DND-41 (cell line): ENCODE data around the gene ITIH6.
"Not testable (repeated sequence)": the region's sequence is repeated elsewhere in the genome, so short reads cannot be mapped to it uniquely, and the experiment has no call there.

Experiments used
- ATAC-seq: fragments of 200-7000 bp; cut with Tn5 transposase; 3 replicates; pipeline ENCODE4 v1.9.1; 2021; ENCODE audit warnings: low read depth; ENCODE audit not compliant: insufficient read depth
- DNase-seq: peaks from one replicate; pipeline ENCODE4 v3.0.0-alpha.2; 2020
- H2AFZ ChIP-seq: 2 replicates; pipeline ENCODE4 v1.6.0; 2012; ENCODE audit warnings: low read depth, low read length
- H3K27ac ChIP-seq: 2 replicates; pipeline ENCODE4 v1.5.1; 2012; ENCODE audit warnings: low read length, inconsistent platforms
- H3K27me3 ChIP-seq: fragments of 200-600 bp; sonication (generic); 2 replicates; pipeline ENCODE4 v1.6.0; 2012; ENCODE audit warnings: low read length, mild to moderate bottlenecking, inconsistent platforms; ENCODE audit not compliant: insufficient read depth, poor library complexity
- H3K36me3 ChIP-seq: 2 replicates; pipeline ENCODE4 v1.5.1; 2012; ENCODE audit warnings: low read length, inconsistent platforms; ENCODE audit not compliant: insufficient read depth
- H3K4me1 ChIP-seq: 2 replicates; pipeline ENCODE4 v1.5.1; 2012; ENCODE audit warnings: mild to moderate bottlenecking, low read length; ENCODE audit not compliant: insufficient read depth
- H3K4me2 ChIP-seq: 2 replicates; pipeline ENCODE4 v1.6.0; 2012; ENCODE audit warnings: mild to moderate bottlenecking, moderate library complexity, low read length, inconsistent platforms; ENCODE audit not compliant: insufficient read depth
- H3K4me3 ChIP-seq, 2 experiments: fragments of 200-600 bp in 1 of 2; shearing (Covaris generic) in 1 of 2; 2 replicates each; pipeline ENCODE4 v1.5.1; 2012 to 2016; ENCODE audit warnings: inconsistent platforms in 2 of 2, low read length in 2 of 2, mild to moderate bottlenecking in 2 of 2, low read depth in 1 of 2, moderate library complexity in 1 of 2
- H3K79me2 ChIP-seq: 2 replicates; pipeline ENCODE4 v1.6.0; 2012; ENCODE audit warnings: low read length, inconsistent platforms; ENCODE audit not compliant: insufficient read depth
- H3K9ac ChIP-seq: 2 replicates; pipeline ENCODE4 v1.6.0; 2012; ENCODE audit warnings: low read depth, mild to moderate bottlenecking, inconsistent platforms, low read length, moderate library complexity
- H3K9me3 ChIP-seq: 2 replicates; pipeline ENCODE4 v1.5.1; 2012; ENCODE audit warnings: low read length, moderate library complexity, mild to moderate bottlenecking, inconsistent platforms; ENCODE audit not compliant: insufficient read depth, severe bottlenecking
- H4K20me1 ChIP-seq: 2 replicates; pipeline ENCODE4 v1.6.0; 2012; ENCODE audit warnings: low read length; ENCODE audit not compliant: insufficient read depth
- CTCF ChIP-seq: IDR thresholded peaks from 2 replicates; pipeline ENCODE4 v1.5.1; 2012; ENCODE audit warnings: borderline replicate concordance, low read length, moderate library complexity, mild to moderate bottlenecking; ENCODE audit not compliant: poor library complexity, severe bottlenecking; ENCODE audit errors: extremely low read depth
- EZH2 ChIP-seq: IDR thresholded peaks from 3 replicates; pipeline ENCODE4 v1.6.1; 2012; ENCODE audit warnings: borderline replicate concordance, low read depth, mild to moderate bottlenecking, moderate library complexity, low read length, inconsistent platforms; ENCODE audit not compliant: severe bottlenecking

The ITIH6 gene

GRCh38 chrX:54794028-54794427 lies 4.0 kb downstream of the ITIH6 start:
- no peak for DNase-seq
- no peak overlapping the region for H3K4me3 ChIP-seq
- no peak for ATAC-seq

GRCh38 chrX:54789405-54789804 lies 8.7 kb downstream of the ITIH6 start:
- not testable (repeated sequence) for DNase-seq, H3K79me2 ChIP-seq, H3K27me3 ChIP-seq, H3K9me3 ChIP-seq, H3K36me3 ChIP-seq, H2AFZ ChIP-seq, H3K4me2 ChIP-seq, H3K4me1 ChIP-seq, H3K4me3 ChIP-seq, H3K9ac ChIP-seq, ATAC-seq, H4K20me1 ChIP-seq, H3K27ac ChIP-seq

More at GRCh38 chrX:54794028-54794427, 4.0 kb downstream of the ITIH6 start:
- Histone ChIP-seq H3K79me2 (no peaks in the 10 kb centered on the region), H3K4me1 (no peaks in the 10 kb centered on the region), H3K4me2 (no peak overlapping the region), H4K20me1 (no peaks in the 10 kb centered on the region), H2AFZ (no peak overlapping the region), H3K27ac (no peak overlapping the region), H3K27me3 (no peaks in the 10 kb centered on the region), H3K36me3 (no peaks in the 10 kb centered on the region), H3K9ac (no peak overlapping the region), H3K9me3 (no peaks in the 10 kb centered on the region)
- TF ChIP-seq EZH2: no peak
- TF ChIP-seq CTCF: no peak

GRCh38 chrX:54788446-54788845 lies 9.6 kb downstream of the ITIH6 start:
- H3K4me3 ChIP-seq: no peak overlapping the region
- TF ChIP-seq EZH2 (no peak), CTCF (no peak)
- no peak overlapping the region for H3K27ac ChIP-seq
- ATAC-seq: no peak
- no peaks in the 10 kb centered on the region for H3K79me2 ChIP-seq
- H3K4me1 ChIP-seq: no peaks in the 10 kb centered on the region
- H4K20me1 ChIP-seq: no peaks in the 10 kb centered on the region
- H2AFZ ChIP-seq: no peak overlapping the region
- no peak for DNase-seq
- H3K27me3 ChIP-seq: no peaks in the 10 kb centered on the region
- H3K9ac ChIP-seq: no peak overlapping the region
- no peak overlapping the region for H3K4me2 ChIP-seq
- H3K36me3 ChIP-seq: no peaks in the 10 kb centered on the region
- no peaks in the 10 kb centered on the region for H3K9me3 ChIP-seq

GRCh38 chrX:54786967-54787366 lies 11.1 kb downstream of the ITIH6 start:
- H3K27ac ChIP-seq: no peak overlapping the region
- no peak overlapping the region for H3K4me3 ChIP-seq
- no peak overlapping the region for H2AFZ ChIP-seq
- no peaks in the 10 kb centered on the region for H3K27me3 ChIP-seq
- H3K9me3 ChIP-seq: no peaks in the 10 kb centered on the region
- H4K20me1 ChIP-seq: no peaks in the 10 kb centered on the region
- ATAC-seq (no peak), DNase-seq (no peak)
- TF ChIP-seq EZH2 (no peak), CTCF (peak; percentile 30)
- H3K4me2 ChIP-seq: no peak overlapping the region
- no peaks in the 10 kb centered on the region for H3K4me1 ChIP-seq
- no peak overlapping the region for H3K9ac ChIP-seq
- no peaks in the 10 kb centered on the region for H3K79me2 ChIP-seq
- H3K36me3 ChIP-seq: no peaks in the 10 kb centered on the region
